ENCODE measurements around the gene BSG. TPM values are rescaled to one million over a fixed set of nuclear protein-coding genes. Genes with fewer than 3 reads are reported as not detected.
A peak's percentile ranks its signal among the peaks of the same experiment; 100 is the strongest.

The BSG gene
- total and polyA plus RNA-seq, 8 donors, result 259 to 457 (median 328) TPM

DNA sequence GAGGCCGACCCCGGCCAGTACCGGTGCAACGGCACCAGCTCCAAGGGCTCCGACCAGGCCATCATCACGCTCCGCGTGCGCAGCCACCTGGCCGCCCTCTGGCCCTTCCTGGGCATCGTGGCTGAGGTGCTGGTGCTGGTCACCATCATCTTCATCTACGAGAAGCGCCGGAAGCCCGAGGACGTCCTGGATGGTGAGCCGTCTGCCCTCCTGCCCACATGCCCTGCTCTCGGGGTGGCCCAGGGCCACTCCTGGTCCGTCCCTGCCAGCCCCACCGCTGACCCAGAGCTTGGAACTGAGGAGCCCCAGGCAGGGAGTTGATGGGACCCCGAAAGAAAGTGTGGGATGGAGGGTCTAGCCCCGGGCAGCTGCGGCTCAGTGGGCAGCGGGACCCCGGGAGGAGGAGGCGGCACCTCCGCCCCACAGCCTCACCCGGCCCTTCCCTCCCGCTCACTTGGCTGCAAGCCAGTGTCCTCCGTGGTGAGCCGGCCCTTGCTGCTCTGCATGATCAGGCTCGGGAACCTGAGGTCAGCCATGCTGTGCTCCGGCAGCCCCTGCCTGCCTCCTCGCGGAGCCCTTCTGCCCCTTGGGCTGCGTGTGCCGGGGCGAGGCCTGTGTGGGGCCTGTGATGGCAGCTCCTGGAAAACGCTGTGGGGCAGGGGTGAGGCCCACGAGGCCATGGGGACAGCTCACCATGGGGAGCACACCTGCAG lies 9.2 kb downstream of the BSG start:
- Histone ChIP-seq H3K27me3 (peaks cover 0 to 24% of the 10 kb centered on the region in 2 donors), H3K4me1 (peaks cover 0 to 11% of the 10 kb centered on the region in 2 donors), H3K9me3 (no peaks in the 10 kb centered on the region), H3K4me3 (no peak overlapping the region), H3K27ac (no peak overlapping the region), H3K36me3 (peaks cover 0 to 62% of the 10 kb centered on the region in 2 donors)
- intact Hi-C loops (cut with DNase I), result no loop called here
- DNase-seq (peak in 1 of 4 donors; percentile 69), ATAC-seq (no peak)
- TF ChIP-seq, protein P1, sequence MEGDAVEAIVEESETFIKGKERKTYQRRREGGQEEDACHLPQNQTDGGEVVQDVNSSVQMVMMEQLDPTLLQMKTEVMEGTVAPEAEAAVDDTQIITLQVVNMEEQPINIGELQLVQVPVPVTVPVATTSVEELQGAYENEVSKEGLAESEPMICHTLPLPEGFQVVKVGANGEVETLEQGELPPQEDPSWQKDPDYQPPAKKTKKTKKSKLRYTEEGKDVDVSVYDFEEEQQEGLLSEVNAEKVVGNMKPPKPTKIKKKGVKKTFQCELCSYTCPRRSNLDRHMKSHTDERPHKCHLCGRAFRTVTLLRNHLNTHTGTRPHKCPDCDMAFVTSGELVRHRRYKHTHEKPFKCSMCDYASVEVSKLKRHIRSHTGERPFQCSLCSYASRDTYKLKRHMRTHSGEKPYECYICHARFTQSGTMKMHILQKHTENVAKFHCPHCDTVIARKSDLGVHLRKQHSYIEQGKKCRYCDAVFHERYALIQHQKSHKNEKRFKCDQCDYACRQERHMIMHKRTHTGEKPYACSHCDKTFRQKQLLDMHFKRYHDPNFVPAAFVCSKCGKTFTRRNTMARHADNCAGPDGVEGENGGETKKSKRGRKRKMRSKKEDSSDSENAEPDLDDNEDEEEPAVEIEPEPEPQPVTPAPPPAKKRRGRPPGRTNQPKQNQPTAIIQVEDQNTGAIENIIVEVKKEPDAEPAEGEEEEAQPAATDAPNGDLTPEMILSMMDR (IDR thresholded peaks at IDR 0.05), result no peak

GRCh38 chr19:582497-583197 lies 10.3 kb downstream of the BSG start:
- intact Hi-C loops (cut with DNase I), result no loop called here
- ATAC-seq, result no peak

DNA sequence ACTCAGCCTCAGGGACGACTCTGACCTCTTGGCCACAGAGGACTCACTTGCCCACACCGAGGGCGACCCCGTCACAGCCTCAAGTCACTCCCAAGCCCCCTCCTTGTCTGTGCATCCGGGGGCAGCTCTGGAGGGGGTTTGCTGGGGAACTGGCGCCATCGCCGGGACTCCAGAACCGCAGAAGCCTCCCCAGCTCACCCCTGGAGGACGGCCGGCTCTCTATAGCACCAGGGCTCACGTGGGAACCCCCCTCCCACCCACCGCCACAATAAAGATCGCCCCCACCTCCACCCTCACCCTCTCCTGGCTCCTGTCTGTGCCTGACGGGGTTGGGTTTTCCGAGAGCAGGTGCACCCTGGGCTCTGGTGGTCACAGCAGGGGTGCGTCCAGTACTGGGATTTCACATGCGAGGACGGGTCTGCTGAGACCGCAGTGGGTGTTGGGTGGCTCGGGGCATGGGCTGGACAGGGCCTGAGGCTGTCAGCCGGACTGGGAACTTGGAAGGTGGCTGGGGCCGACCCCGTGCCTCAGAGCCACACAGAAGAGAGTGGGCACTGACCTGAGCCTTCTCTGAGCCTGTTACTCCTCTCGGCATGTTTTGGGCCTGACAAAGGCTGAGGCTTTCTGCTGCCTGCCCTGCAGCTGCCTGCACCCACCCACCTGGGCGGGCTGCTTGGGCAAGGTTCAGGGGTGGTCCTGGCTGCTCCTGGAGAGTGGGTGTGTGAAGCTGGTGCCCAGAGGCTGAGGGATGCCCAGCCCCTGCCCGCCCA lies 11.0 kb downstream of the BSG start:
- TF ChIP-seq, protein P1 (IDR thresholded peaks at IDR 0.05), result no peak
- intact Hi-C loops (cut with DNase I), result no loop called here
- no peak for ATAC-seq

More at GRCh38 chr19:582497-583197, 10.3 kb downstream of the BSG start:
- Histone ChIP-seq H3K36me3 (peaks cover 0 to 56% of the 10 kb centered on the region in 2 donors), H3K4me3 (no peak overlapping the region), H3K9me3 (no peaks in the 10 kb centered on the region), H3K27ac (no peak overlapping the region), H3K4me1 (peaks cover 0 to 9% of the 10 kb centered on the region in 2 donors), H3K27me3 (peaks cover 0 to 35% of the 10 kb centered on the region in 2 donors)
- DNase-seq, result peak in 1 of 4 donors; percentile 74
- TF ChIP-seq, protein P1 (IDR thresholded peaks at IDR 0.05), result no peak

GRCh38 chr19:583968-584239 lies 11.5 kb downstream of the BSG start:
- Histone ChIP-seq H3K27ac (no peak overlapping the region), H3K4me3 (no peak overlapping the region), H3K27me3 (peaks cover 12 to 47% of the 10 kb centered on the region in 2 donors), H3K9me3 (no peaks in the 10 kb centered on the region), H3K4me1 (peaks cover 0 to 15% of the 10 kb centered on the region in 2 donors), H3K36me3 (peaks cover 0 to 46% of the 10 kb centered on the region in 2 donors)
- intact Hi-C loops (cut with DNase I), result no loop called here
- ATAC-seq (no peak), DNase-seq (no peak)
- TF ChIP-seq, protein P1 (IDR thresholded peaks at IDR 0.05), result no peak

More for the DNA sequence above, 11.0 kb downstream of the BSG start:
- Histone ChIP-seq H3K9me3 (no peaks in the 10 kb centered on the region), H3K36me3 (peaks cover 0 to 49% of the 10 kb centered on the region in 2 donors), H3K27ac (no peak overlapping the region), H3K4me1 (peaks cover 0 to 13% of the 10 kb centered on the region in 2 donors), H3K4me3 (no peak overlapping the region), H3K27me3 (peaks cover 7 to 42% of the 10 kb centered on the region in 2 donors)
- DNase-seq, result peak in 1 of 4 donors; percentile 62
